ENCODE results near the gene DAGLA.

Gene DAGLA

GRCh38 chr11:61732705-61733104 is 52.5 kb downstream of the DAGLA start:
- DNase-seq = no peak

DNA sequence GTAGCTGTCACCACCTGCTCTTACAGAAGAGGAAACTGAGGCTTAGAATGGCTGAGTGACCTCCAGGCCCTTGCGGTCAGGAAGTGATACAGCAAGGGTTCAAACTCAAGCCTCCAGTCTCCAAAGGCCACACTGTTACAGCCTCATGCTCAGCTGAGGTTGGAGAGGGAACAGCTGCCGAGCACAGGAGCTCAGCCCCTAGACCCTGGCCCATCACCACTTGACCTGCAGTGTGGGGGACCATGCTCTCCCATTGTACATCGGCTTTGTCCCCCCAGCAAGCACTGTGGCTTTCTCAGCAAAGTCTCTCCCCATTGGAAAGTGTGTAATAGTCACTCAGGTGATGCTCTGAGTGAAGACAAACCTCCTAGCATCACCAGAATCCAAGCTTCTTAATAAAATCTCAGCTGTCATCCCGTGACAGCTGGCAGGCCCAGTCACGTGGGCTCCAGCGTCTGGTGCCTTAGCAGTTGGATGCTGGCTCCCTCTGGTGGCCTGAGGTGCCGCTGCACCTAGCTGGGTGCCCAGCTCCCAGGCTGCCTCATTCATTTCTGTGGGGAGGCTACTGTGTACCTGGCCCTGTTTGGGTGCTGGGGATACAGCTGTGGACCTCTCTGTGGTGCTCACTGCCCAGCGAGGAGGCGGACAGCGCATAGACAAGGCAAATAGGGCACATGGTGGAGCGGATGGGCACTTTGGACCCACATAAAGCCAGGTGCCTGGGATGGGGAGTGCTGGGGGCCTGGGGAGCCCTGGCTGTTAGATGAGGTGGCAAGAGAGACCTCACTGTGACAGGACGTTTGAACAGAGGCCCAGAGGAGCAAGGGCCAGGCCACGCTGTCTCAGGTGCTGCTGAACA is 53.2 kb downstream of the DAGLA start:
- peak; percentile 87 for DNase-seq

DNA sequence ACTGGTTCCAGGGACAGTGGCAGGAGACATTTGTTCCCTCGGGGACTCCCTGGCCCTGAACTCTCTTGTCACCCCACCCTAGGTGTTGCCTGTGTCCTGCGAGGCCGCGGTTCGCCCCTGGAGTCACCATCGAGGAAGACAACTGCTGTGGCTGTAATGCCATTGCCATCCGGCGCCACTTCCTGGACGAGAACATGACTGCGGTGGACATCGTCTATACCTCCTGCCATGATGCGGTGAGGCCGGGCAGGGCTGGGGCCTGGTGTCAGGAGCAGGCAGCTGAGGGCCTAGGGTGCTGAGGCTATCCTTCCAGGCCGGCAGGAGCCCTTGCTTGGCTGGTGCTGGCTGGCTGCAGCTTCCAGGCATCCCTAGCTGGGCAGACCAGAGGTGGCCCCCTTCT is 54.6 kb downstream of the DAGLA start:
- DNase-seq = no peak

GRCh38 chr11:61735391-61735790 is 55.2 kb downstream of the DAGLA start:
- no peak for DNase-seq

DNA sequence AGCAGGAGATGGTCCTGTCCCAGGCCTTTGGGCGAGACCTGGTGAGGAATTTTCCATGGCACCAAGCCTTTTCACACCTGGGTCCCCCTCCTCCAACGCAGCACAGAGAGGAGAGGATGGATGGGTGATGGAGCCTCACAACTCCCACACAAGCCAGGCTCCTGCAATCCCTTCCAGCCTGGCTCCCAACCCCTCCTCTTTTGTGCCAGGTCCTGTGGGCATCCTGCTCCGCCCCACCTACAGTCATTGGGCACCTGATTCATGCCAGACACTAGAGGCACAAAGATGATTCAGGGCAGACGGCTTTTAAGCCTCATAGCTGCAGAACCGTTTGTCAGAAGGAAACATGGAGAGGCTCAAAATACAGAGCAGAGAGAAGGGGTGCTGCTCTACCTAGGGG is 56.1 kb downstream of the DAGLA start:
- no peak for DNase-seq

DNA sequence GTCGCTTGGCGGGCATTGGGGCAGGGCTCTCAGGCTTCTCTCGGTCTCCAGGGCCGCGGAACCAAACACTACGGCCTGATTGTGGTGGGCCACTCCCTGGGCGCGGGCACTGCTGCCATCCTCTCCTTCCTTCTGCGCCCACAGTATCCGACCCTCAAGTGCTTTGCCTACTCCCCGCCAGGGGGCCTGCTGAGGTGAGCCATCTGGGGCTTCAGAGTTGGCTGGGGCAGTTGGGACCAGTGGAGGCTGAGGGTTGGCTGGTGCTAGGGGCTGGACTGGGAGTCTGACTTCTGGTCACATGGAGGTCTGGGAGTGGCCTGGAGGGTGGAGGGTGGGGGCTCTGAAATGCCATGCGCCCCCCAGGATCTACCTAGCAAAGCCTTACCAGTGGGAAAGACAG is 56.9 kb downstream of the DAGLA start:
- no peak for DNase-seq

DNA sequence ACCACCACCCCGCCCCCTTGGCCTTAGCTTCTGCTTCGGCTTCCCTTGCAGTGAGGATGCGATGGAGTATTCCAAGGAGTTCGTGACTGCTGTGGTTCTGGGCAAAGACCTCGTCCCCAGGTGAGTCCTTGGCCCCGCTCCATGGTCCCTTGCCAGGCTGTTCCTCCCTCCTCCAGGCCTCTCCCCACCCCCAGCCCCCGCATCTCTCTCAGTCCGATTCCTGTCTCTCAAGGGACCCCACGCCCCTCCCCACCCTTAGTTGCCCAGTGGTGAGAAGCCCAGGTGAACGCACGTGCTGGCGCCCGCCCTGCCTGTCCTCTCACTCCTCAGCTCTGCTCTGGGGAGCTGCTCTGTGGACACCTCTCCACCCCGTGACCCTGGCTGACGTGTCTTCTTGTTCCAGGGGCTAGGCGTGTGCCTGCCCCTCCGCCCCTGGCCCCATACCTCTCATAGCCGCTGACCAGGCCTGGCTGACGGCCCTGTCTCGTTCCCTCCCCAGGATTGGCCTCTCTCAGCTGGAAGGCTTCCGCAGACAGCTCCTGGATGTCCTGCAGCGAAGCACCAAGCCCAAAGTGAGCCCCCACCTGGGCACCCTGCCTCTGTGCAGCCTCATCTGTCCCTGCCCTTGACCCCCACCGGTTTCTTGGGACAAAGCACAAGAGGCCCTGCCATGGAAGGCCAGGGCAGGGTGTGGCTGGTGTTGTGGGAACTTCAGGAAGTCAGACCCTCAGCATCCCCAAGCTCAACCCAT is 57.6 kb downstream of the DAGLA start:
- no peak for DNase-seq

GRCh38 chr11:61738776-61739175 is 58.6 kb downstream of the DAGLA start:
- no peak for DNase-seq

DNA sequence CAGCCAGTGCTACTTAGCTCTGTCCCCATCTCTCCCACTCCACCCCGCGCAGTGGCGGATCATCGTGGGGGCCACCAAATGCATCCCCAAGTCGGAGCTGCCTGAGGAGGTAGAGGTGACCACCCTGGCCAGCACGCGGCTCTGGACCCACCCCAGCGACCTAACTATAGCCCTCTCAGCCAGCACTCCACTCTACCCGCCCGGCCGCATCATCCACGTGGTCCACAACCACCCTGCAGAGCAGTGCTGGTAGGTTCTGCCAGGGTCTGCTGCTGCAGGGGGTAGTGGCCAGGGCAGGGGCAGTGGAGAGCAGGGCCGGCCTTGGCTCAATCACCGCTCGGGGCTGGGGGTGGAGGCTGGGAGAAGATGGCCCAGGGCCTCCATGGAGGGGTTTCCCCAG is 59.2 kb downstream of the DAGLA start:
- DNase-seq = no peak

DNA sequence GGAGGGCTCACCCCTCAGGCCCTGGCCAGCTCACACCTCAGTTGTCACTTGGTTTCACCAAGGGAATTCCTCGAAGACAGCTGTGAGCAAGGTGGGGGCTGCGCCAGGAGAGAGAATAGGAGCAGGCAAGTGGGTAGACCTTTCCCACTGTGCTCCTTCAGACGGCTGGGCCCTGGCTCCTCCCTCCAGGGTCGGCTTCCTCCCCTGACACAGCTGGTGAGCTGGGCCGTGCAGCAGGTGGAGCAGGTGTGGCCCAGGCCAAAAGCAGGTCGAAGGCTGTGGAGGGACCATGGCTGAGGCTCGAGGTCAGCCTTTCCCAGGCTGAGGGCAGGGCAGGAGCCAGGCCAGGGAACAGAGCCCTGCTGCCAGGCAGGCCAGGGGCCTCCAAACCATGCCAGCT is 59.8 kb downstream of the DAGLA start:
- DNase-seq = no peak

GRCh38 chr11:61742391-61742790 is 62.2 kb downstream of the DAGLA start:
- no peak for DNase-seq

DNA sequence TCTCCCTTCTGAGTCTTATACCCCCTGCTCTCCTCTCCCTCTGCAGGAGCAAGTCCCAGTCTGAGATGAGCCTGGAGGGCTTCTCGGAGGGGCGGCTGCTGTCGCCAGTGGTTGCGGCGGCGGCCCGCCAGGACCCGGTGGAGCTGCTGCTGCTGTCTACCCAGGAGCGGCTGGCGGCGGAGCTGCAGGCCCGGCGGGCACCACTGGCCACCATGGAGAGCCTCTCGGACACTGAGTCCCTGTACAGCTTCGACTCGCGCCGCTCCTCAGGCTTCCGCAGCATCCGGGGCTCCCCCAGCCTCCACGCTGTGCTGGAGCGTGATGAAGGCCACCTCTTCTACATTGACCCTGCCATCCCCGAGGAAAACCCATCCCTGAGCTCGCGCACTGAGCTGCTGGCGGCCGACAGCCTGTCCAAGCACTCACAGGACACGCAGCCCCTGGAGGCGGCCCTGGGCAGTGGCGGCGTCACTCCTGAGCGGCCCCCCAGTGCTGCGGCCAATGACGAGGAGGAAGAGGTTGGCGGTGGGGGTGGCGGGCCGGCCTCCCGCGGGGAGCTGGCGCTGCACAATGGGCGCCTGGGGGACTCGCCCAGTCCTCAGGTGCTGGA is 63.4 kb downstream of the DAGLA start:
- DNase-seq = no peak

DNA sequence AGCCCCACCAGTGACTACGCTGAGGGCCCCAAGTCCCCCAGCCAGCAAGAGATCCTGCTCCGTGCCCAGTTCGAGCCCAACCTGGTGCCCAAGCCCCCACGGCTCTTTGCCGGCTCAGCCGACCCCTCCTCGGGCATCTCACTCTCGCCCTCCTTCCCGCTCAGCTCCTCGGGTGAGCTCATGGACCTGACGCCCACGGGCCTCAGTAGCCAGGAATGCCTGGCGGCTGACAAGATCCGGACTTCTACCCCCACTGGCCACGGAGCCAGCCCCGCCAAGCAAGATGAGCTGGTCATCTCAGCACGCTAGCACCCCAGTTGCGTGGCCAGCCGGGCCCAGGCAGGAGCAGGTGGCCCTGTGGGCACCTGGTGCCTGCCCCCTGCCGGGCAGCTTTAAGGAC is 64.0 kb downstream of the DAGLA start:
- no peak for DNase-seq

GRCh38 chr11:61744609-61745156 is 64.5 kb downstream of the DAGLA start:
- DNase-seq = no peak

DNA sequence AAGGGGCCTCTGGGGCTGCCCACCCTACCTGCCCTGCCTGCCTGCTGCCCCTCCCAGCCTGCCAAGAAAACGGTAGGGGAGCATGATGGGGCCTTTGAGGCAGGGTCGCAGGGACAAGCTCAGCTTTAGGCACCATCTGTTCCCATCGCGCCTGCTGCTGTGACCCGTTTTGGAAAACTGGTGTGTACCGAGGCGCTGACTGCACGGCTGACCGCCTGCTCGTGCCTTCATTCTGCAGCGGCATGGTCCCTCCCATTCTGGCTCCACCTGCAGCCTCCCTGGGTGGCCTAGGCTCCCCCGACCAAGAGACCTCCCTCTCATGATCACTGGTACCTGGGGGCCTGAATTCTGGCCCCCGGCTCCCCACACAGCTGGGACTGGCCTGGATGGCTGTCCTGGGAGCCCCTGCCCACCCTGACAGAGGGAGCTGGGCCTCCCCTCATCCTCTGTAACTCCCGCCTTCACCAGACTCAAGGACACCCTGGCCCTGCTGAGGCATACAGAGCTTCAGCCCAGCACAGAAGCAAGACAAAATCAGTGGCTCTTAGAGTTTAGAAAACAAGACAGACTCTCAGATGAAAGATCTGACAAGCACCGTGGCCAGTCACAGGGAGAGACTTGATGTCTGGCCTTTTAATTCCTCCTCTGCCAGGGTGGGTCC is 65.7 kb downstream of the DAGLA start:
- no peak for DNase-seq

DNA sequence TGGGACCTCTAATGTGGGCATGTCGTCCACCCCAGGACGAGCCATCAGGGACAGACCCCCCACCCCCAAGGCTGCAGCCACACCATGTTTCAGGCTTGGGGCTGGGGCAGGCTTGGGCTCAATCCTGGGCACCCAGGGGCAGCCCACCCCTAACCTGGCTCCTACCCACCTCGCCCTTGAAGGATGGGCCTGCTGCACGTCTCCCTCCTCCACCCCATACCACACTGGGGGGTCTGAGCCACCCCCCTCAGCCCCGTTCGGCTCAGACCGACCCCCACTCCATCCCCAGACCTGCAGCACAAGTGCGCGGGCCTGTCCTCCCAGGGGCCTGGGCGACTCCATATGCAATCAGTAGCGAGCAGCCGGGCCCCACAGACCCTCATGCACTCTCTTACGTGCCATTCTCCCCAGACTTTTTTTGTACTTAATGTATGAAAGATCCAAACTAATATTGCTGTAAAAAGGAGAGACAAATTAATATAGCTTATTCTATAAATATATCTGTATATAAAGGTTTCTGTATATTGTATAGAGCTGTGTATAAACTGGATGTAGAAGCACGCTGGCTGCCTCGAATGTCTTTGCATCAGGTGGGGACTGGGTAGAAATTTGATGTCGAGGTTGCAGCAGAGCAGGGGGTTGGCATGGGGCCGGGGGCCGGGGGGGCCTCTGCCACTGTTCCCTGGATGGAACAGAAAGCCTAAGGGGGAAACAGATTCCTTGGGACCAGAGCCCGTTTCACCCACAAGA is 66.4 kb downstream of the DAGLA start:
- no peak for DNase-seq

GRCh38 chr11:61747192-61747966 is 67.2 kb downstream of the DAGLA start:
- DNase-seq = peak; percentile 35

- DNase-seq = no peak
These were observed 67.7 kb downstream of the DAGLA start for GRCh38 chr11:61747967-61748285.

GRCh38 chr11:61749591-61750217 is 69.5 kb downstream of the DAGLA start:
- DNase-seq = no peak

- no peak for DNase-seq
These were observed 70.6 kb downstream of the DAGLA start for GRCh38 chr11:61750631-61751273.

DNA sequence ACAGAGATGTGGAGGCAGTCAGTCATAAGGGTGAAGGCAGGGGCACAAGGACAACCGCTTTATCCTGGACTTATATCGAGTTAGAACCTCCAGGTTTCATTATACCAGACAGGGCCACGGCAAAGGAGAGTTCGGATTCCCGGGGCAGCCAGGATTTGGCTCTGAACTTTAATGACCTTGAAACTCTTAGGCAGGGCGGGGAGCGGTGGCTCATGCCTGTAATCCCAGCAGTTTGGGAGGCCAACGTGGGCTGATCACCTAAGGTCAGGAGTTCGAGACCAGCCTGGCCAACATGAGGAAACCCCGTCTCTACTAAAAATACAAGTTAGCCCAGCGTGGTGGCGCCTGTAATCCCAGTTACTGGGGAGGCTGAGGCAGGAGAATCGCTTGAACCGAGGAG is 71.2 kb downstream of the DAGLA start:
- no peak for DNase-seq
